ENCODE results near the gene PCDHGC3. TPM values are rescaled to one million over a fixed set of nuclear protein-coding genes. Genes with fewer than 3 reads are reported as not detected.

PCDHGC3 gene
- total and polyA plus RNA-seq, 9 of the 15 experiments (the other 6 are each of a cell fraction or from before 2014, with no cell fraction given), result 0.07 TPM; not detected in 8

DNA sequence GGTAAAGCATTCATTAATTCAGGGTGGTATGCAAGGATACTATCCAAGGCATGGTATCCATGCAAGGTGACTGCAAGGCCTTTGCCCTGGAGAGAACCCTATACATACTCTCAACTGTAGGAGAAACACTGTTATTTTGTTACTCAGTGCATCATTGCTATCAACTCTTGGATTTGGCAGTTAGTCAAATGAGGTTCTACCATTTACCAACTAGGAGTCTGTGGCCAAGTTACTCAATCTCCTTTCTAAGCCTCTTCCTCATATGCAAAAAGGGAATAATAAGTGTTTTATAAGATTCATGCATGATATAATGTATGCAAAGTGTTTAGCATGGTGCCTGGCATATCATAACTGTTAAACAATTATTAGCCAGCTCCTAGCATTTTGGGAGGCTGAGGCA, 4.0 kb downstream of the PCDHGC3 start:
- H2AFZ ChIP-seq (ENCODE audit: low read depth, low read length), result no peak overlapping the region
- no peaks in the 10 kb centered on the region for H3K9me1 ChIP-seq (ENCODE audit: control insufficient read depth, insufficient read depth, low read length)
- H3K4me3 ChIP-seq, result no peak overlapping the region
- FAIRE-seq (no peak), ATAC-seq (no peak), DNase-seq (ENCODE audit: extremely low read depth in 1 of 4, low spot score in 3 of 4) (no peak)
- H3K4me1 ChIP-seq (replicated peaks in 1 of 2; ENCODE audit: control insufficient read depth in 2 of 2, insufficient read depth in 2 of 2, low read length in 2 of 2), result peaks cover 0 to 16% of the 10 kb centered on the region in 2 experiments; a peak in 1 of 5 replicates
- H3K27ac ChIP-seq (ENCODE audit: extremely low read depth, low read depth, low read length), result no peak overlapping the region
- ChIA-PET CTCF (ENCODE audit: low intra/inter-chr PET ratio) (no interaction called here), POLR2A (no interaction called here)
- no peak overlapping the region for H3K4me2 ChIP-seq (ENCODE audit: insufficient read depth, low read length)
- H3K36me3 ChIP-seq (ENCODE audit: control insufficient read depth, insufficient read depth, low read length), result no peaks in the 10 kb centered on the region
- no TSS peak for BruUV-seq (replicated peaks)
- no peaks in the 10 kb centered on the region for H3K9me3 ChIP-seq (replicated peaks; ENCODE audit: control insufficient read depth, insufficient read depth, low read depth, low read length)
- H3K9ac ChIP-seq (ENCODE audit: insufficient read depth in 1 of 2, low read depth in 2 of 2, low read length in 2 of 2), result no peak overlapping the region
- in situ Hi-C loops (cut with MboI), result no loop called here
- intact Hi-C loops (cut with micrococcal nuclease), result no loop called here
- no peaks in the 10 kb centered on the region for H3K79me2 ChIP-seq (ENCODE audit: control insufficient read depth, insufficient read depth, low read length)
- TF ChIP-seq ZC3H11A (IDR thresholded peaks at IDR 0.05; ENCODE audit: low read depth, low read length) (no peak), BDP1 (IDR thresholded peaks at IDR 0.05; ENCODE audit: insufficient read depth, insufficient read length) (no peak), ZNF75A (CRISPR knock-in tag; IDR thresholded peaks at IDR 0.05) (no peak), CREM (IDR thresholded peaks at IDR 0.05; ENCODE audit: low read depth) (no peak), DMBX1 (CRISPR knock-in tag; IDR thresholded peaks at IDR 0.05; ENCODE audit: borderline replicate concordance) (no peak), CREBBP (IDR thresholded peaks at IDR 0.05; ENCODE audit: low read depth, low read length) (no peak), ZNF253 (CRISPR knock-in tag; conservative IDR thresholded peaks at IDR 0.05) (no peak), CBFA2T3 (IDR thresholded peaks at IDR 0.05) (no peak), ILK (tag; IDR thresholded peaks at IDR 0.05; ENCODE audit: borderline replicate concordance, low read depth) (no peak), ZFP30 (CRISPR knock-in tag; IDR thresholded peaks at IDR 0.05; ENCODE audit: borderline replicate concordance) (no peak), MECOM (CRISPR knock-in tag; IDR thresholded peaks at IDR 0.05) (no peak), GATAD2A (IDR thresholded peaks at IDR 0.05) (no peak), MYC (IDR thresholded peaks at IDR 0.05; ENCODE audit: low read depth, low read length) (no peak), MYC (CRISPR knock-in tag; IDR thresholded peaks at IDR 0.05; ENCODE audit: borderline replicate concordance, low read depth) (no peak)
- TF ChIP-seq, protein P1, sequence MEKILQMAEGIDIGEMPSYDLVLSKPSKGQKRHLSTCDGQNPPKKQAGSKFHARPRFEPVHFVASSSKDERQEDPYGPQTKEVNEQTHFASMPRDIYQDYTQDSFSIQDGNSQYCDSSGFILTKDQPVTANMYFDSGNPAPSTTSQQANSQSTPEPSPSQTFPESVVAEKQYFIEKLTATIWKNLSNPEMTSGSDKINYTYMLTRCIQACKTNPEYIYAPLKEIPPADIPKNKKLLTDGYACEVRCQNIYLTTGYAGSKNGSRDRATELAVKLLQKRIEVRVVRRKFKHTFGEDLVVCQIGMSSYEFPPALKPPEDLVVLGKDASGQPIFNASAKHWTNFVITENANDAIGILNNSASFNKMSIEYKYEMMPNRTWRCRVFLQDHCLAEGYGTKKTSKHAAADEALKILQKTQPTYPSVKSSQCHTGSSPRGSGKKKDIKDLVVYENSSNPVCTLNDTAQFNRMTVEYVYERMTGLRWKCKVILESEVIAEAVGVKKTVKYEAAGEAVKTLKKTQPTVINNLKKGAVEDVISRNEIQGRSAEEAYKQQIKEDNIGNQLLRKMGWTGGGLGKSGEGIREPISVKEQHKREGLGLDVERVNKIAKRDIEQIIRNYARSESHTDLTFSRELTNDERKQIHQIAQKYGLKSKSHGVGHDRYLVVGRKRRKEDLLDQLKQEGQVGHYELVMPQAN (IDR thresholded peaks at IDR 0.05; ENCODE audit: borderline replicate concordance), result no peak
- TF ChIP-seq, protein P2, sequence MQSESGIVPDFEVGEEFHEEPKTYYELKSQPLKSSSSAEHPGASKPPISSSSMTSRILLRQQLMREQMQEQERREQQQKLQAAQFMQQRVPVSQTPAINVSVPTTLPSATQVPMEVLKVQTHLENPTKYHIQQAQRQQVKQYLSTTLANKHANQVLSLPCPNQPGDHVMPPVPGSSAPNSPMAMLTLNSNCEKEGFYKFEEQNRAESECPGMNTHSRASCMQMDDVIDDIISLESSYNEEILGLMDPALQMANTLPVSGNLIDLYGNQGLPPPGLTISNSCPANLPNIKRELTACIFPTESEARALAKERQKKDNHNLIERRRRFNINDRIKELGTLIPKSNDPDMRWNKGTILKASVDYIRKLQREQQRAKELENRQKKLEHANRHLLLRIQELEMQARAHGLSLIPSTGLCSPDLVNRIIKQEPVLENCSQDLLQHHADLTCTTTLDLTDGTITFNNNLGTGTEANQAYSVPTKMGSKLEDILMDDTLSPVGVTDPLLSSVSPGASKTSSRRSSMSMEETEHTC (IDR thresholded peaks at IDR 0.05), result no peak
- TF ChIP-seq, protein P3, sequence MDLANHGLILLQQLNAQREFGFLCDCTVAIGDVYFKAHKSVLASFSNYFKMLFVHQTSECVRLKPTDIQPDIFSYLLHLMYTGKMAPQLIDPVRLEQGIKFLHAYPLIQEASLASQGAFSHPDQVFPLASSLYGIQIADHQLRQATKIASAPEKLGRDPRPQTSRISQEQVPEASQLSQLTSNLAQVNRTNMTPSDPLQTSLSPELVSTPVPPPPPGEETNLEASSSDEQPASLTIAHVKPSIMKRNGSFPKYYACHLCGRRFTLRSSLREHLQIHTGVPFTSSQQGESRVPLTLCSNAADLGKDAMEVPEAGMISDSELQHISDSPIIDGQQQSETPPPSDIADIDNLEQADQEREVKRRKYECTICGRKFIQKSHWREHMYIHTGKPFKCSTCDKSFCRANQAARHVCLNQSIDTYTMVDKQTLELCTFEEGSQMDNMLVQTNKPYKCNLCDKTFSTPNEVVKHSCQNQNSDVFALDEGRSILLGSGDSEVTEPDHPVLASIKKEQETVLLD (IDR thresholded peaks at IDR 0.05), result no peak
- H4K20me1 ChIP-seq (replicated peaks; ENCODE audit: control insufficient read depth, insufficient read depth, low read length), result no peaks in the 10 kb centered on the region; the same call in 1 of the 2 replicates
- H3K27me3 ChIP-seq (ENCODE audit: control insufficient read depth in 2 of 2, insufficient read depth in 2 of 2, low read length in 2 of 2), result peaks cover 30 to 36% of the 10 kb centered on the region in 2 experiments
